ENCODE results near the gene ZNF561.

Gene ZNF561

DNA sequence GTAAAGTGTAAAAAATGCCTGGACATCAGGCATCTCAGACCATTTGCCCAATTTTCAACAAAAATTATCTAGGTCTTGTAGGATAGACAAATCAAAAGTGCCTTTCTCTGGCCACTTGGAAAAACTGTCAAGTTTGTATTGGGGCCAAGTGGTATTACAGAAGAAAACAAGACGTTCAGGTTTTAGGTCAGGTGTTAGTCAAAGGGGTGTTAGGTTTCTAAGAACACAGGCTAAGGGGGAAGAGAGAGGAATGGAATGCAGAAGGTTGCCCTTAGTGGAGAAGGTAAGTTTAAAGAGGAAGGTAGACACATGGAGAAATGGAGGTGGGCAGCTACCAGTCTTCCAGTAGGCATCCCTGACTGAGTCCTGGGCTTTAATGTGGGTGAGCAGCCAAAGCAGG lies 19.9 kb upstream of the ZNF561 start:
- Histone ChIP-seq H3K4me3 (ENCODE audit: insufficient read depth, low read length, poor library complexity, severe bottlenecking) (no peak overlapping the region), H3K27ac (ENCODE audit: low read depth, low read length) (no peak overlapping the region), H3F3A (ENCODE audit: insufficient read depth) (no peaks in the 10 kb centered on the region), H3K9ac (ENCODE audit: low read length) (no peak overlapping the region), H3K9me2 (replicated peaks; ENCODE audit: insufficient read depth, low read length) (no peaks in the 10 kb centered on the region), H3K27me3 (ENCODE audit: low read length) (no peaks in the 10 kb centered on the region), H3K79me2 (ENCODE audit: insufficient read depth, low read length) (no peaks in the 10 kb centered on the region), H3K36me3 (ENCODE audit: low read length) (no peaks in the 10 kb centered on the region), H3K9me3 (ENCODE audit: insufficient read depth, low read length) (no peaks in the 10 kb centered on the region), H2AFZ (ENCODE audit: low read depth, low read length, severe bottlenecking) (no peak overlapping the region), H4K20me1 (ENCODE audit: low read depth, low read length) (peaks cover 5% of the 10 kb centered on the region; the same call in 1 of the 2 replicates), H3K4me2 (ENCODE audit: low read depth, low read length, poor library complexity, severe bottlenecking) (no peak overlapping the region)
- TF ChIP-seq EZH2phosphoT487 (conservative IDR thresholded peaks at IDR 0.05; ENCODE audit: low read length) (no peak), CTCF (IDR thresholded peaks at IDR 0.05; ENCODE audit: insufficient read depth, low read length, poor library complexity, severe bottlenecking) (no peak)

GRCh38 chr19:9636018-9636417 lies 15.0 kb upstream of the ZNF561 start:
- Histone ChIP-seq H3K27ac (ENCODE audit: low read depth, low read length) (no peak overlapping the region), H4K20me1 (ENCODE audit: low read depth, low read length) (no peaks in the 10 kb centered on the region), H3K27me3 (ENCODE audit: low read length) (no peaks in the 10 kb centered on the region), H3K36me3 (ENCODE audit: low read length) (no peaks in the 10 kb centered on the region), H3K79me2 (ENCODE audit: insufficient read depth, low read length) (no peaks in the 10 kb centered on the region), H3K4me3 (ENCODE audit: insufficient read depth, low read length, poor library complexity, severe bottlenecking) (no peak overlapping the region), H3K9me3 (ENCODE audit: insufficient read depth, low read length) (no peaks in the 10 kb centered on the region), H3K9ac (ENCODE audit: low read length) (no peak overlapping the region), H3K9me2 (replicated peaks; ENCODE audit: insufficient read depth, low read length) (no peaks in the 10 kb centered on the region), H2AFZ (ENCODE audit: low read depth, low read length, severe bottlenecking) (no peak overlapping the region), H3K4me2 (ENCODE audit: low read depth, low read length, poor library complexity, severe bottlenecking) (no peak overlapping the region), H3F3A (ENCODE audit: insufficient read depth) (no peaks in the 10 kb centered on the region)
- no peak for TF ChIP-seq CTCF (IDR thresholded peaks at IDR 0.05; ENCODE audit: insufficient read depth, low read length, poor library complexity, severe bottlenecking)
- no peak for TF ChIP-seq EZH2phosphoT487 (conservative IDR thresholded peaks at IDR 0.05; ENCODE audit: low read length)

GRCh38 chr19:9627856-9628255 lies 6.8 kb upstream of the ZNF561 start:
- H3F3A ChIP-seq (ENCODE audit: insufficient read depth): no peaks in the 10 kb centered on the region
- no peak overlapping the region for H3K4me3 ChIP-seq (ENCODE audit: insufficient read depth, low read length, poor library complexity, severe bottlenecking)
- no peak overlapping the region for H3K27ac ChIP-seq (ENCODE audit: low read depth, low read length)
- no peaks in the 10 kb centered on the region for H3K27me3 ChIP-seq (ENCODE audit: low read length)
- no peaks in the 10 kb centered on the region for H3K9me2 ChIP-seq (replicated peaks; ENCODE audit: insufficient read depth, low read length)
- no peak overlapping the region for H3K9ac ChIP-seq (ENCODE audit: low read length)
- no peaks in the 10 kb centered on the region for H3K9me3 ChIP-seq (ENCODE audit: insufficient read depth, low read length)
- TF ChIP-seq CTCF (IDR thresholded peaks at IDR 0.05; ENCODE audit: insufficient read depth, low read length, poor library complexity, severe bottlenecking) (no peak), EZH2phosphoT487 (conservative IDR thresholded peaks at IDR 0.05; ENCODE audit: low read length) (no peak)
- H4K20me1 ChIP-seq (ENCODE audit: low read depth, low read length): no peaks in the 10 kb centered on the region
- no peak overlapping the region for H2AFZ ChIP-seq (ENCODE audit: low read depth, low read length, severe bottlenecking)
- no peaks in the 10 kb centered on the region for H3K79me2 ChIP-seq (ENCODE audit: insufficient read depth, low read length)
- no peak overlapping the region for H3K4me2 ChIP-seq (ENCODE audit: low read depth, low read length, poor library complexity, severe bottlenecking)
- H3K36me3 ChIP-seq (ENCODE audit: low read length): no peaks in the 10 kb centered on the region
